Hematopoietic multipotent progenitor cell treated with erythropoietin and hydrocortisone succinate and interleukin-3 and kit ligand, for 8 days (in vitro differentiated cells): Measurements from ENCODE around the gene HID1.

Experiments used
- DNase-seq: peaks from one replicate; pipeline ENCODE4 v3.0.0-alpha.2; 2015

Gene HID1

GRCh38 chr17:74946641-74947040 lies 25.9 kb downstream of the HID1 start:
- DNase-seq: no peak

- DNase-seq: no peak
Observed at GRCh38 chr17:74945543-74945942, 27.0 kb downstream of the HID1 start.

GRCh38 chr17:74943808-74944522 lies 28.6 kb downstream of the HID1 start:
- no peak for DNase-seq

GRCh38 chr17:74941128-74941725 lies 31.3 kb downstream of the HID1 start:
- DNase-seq: no peak

GRCh38 chr17:74939534-74939933 lies 33.0 kb downstream of the HID1 start:
- DNase-seq: no peak

- DNase-seq: no peak
Observed at GRCh38 chr17:74938194-74938950, 34.2 kb downstream of the HID1 start.

- DNase-seq: no peak
Observed at GRCh38 chr17:74937064-74938051, 35.2 kb downstream of the HID1 start.

GRCh38 chr17:74936470-74936799 lies 36.1 kb downstream of the HID1 start:
- no peak for DNase-seq

- no peak for DNase-seq
Observed at GRCh38 chr17:74935585-74936469, 36.7 kb downstream of the HID1 start, which contains the start of gene OTOP3. OTOP3 (plus strand) TSS chr17:74935898; CDS start chr17:74935922, 24 bp downstream.

- DNase-seq: no peak
Observed at GRCh38 chr17:74935048-74935447, 37.5 kb downstream of the HID1 start.

- no peak for DNase-seq
Observed at GRCh38 chr17:74930535-74931036, 42.0 kb downstream of the HID1 start.

GRCh38 chr17:74928786-74929185 lies 43.8 kb downstream of the HID1 start:
- DNase-seq: no peak

- no peak for DNase-seq
Observed at GRCh38 chr17:74925242-74925641, 47.3 kb downstream of the HID1 start.

- no peak for DNase-seq
Observed at GRCh38 chr17:74924250-74924948, 48.2 kb downstream of the HID1 start, which contains the start of gene OTOP2. OTOP2 (plus strand) TSS chr17:74924273; CDS start chr17:74924633, 360 bp downstream.

GRCh38 chr17:74923538-74924249 lies 48.9 kb downstream of the HID1 start:
- DNase-seq: peak; percentile 48

GRCh38 chr17:74922694-74923537 lies 49.6 kb downstream of the HID1 start, which contains the start of gene USH1G:
USH1G (minus strand) TSS chr17:74923255; CDS start chr17:74923073, 182 bp downstream.
- no peak for DNase-seq

GRCh38 chr17:74922172-74922571 lies 50.4 kb downstream of the HID1 start:
- DNase-seq: no peak

GRCh38 chr17:74921769-74922168 lies 50.8 kb downstream of the HID1 start:
- DNase-seq: no peak
